Ovary (tissue), 9 donors: Measurements from ENCODE around the gene CENPP. TPM values are rescaled to one million over a fixed set of nuclear protein-coding genes. Genes with fewer than 3 reads are reported as not detected.
A peak's percentile ranks its signal among the peaks of the same experiment; 100 is the strongest.

ENCODE experiments used
- DNase-seq, 5 donors: peaks; one replicate each; pipeline ENCODE4 v3.0.0-alpha.2; 2019 to 2020
- H3K27ac ChIP-seq, 2 donors: fragments of 200-600 bp; one replicate each; pipeline versions ENCODE4 v1.5.1 to v1.8.0; 2019 to 2022
- H3K27me3 ChIP-seq: fragments of 200-600 bp; one replicate; pipeline ENCODE4 v1.8.0; 2022
- H3K36me3 ChIP-seq: fragments of 200-600 bp; sonication (generic); one replicate; pipeline ENCODE4 v1.5.1; 2019
- H3K4me1 ChIP-seq: one replicate; pipeline ENCODE4 v1.8.1; 2013; ENCODE audit warnings: mild to moderate bottlenecking, moderate library complexity; ENCODE audit not compliant: insufficient read depth
- H3K4me3 ChIP-seq: fragments of 200-600 bp; sonication (generic); one replicate; pipeline ENCODE4 v1.5.1; 2017
- H3K9me3 ChIP-seq, 2 donors: fragments of 200-600 bp in 1 of 2; sonication (generic) in 1 of 2; one replicate each; pipeline versions ENCODE4 v1.5.1 to v1.8.1; 2013 to 2019; ENCODE audit warnings: mild to moderate bottlenecking in 1 of 2, moderate library complexity in 1 of 2
- CTCF ChIP-seq, 3 donors: fragments of 450-650 bp in 2 of 3; fragments of 200-600 bp in 1 of 3; IDR thresholded peaks; one replicate each; pipeline versions ENCODE4 v1.5.1 to v1.8.0; 2016 to 2022; ENCODE audit warnings: antibody characterized with exemption in 3 of 3, mild to moderate bottlenecking in 1 of 3
- EP300 ChIP-seq: sonication (generic); formaldehyde crosslinking; IDR thresholded peaks from one replicate; pipeline ENCODE4 v1.6.1; 2017; ENCODE audit warnings: antibody characterized with exemption
- POLR2A ChIP-seq: fragments of 450-650 bp; IDR thresholded peaks from one replicate; pipeline ENCODE4 v1.6.1; 2017; ENCODE audit warnings: antibody characterized with exemption, mild to moderate bottlenecking, moderate library complexity
- WGBS, 3 donors: extraction: QIAGEN DNeasy Blood & Tissue Kit in 1 of 3; methylation state at CpG; one replicate each; pipeline versions ENCODE4 v1.1.5 to v1.1.7; 2013 to 2017; 5-methylcytosine and 5-hydroxymethylcytosine counted together
- intact Hi-C, 4 donors: fragments of 100-400 bp; cut with DNase I; formaldehyde crosslinking; loops; one replicate each; pipeline versions ENCODE4 v1.11.0 to v1.15.1; 2022 to 2023
- polyA plus RNA-seq, 2 donors: library from polyadenylated mRNA; stranded (reverse); fragments of 200-250 nt in 1 of 2; fragments of 350-450 nt in 1 of 2; fragmentation: Illumina TruSeq in 1 of 2; extraction: RNeasy Lipid Tissue Mini Kit (QIAGEN cat#74804) in 1 of 2; gene quantifications; one replicate each; pipeline ENCODE4 v1.2.3, GENCODE V29; 2013 to 2014
- total RNA-seq, 7 donors: library from RNA; depleted of rRNA in 2 of 7; stranded (reverse); fragments of >200 nt in 2 of 7; fragmentation: NEBNext Ultra II Directional in 3 of 7; extraction: Animal tissue kit (Norgen Biotek cat#: 25700) in 3 of 7; gene quantifications; one replicate each; pipeline versions ENCODE4 v1.1.0 to v1.2.4, GENCODE V29; 2016 to 2023
- donor health status: DM: no; HTN: no; CAD: no; lungs with moderate emphysema.
- donor health status: DM: no; HTN: no; CAD: no.
- donor health status: Bipolar disorder and iron deficiency.
- donor health status: DM: yes; HTN: yes; CAD: no.
- donor health status: DM: no; HTN: no; CAD: no.
- donor health status: DM: yes; HTN: yes; CAD: no.

Gene CENPP
- total and polyA plus RNA-seq, 9 donors = 1.4 to 9.5 (median 5.8) TPM

DNA sequence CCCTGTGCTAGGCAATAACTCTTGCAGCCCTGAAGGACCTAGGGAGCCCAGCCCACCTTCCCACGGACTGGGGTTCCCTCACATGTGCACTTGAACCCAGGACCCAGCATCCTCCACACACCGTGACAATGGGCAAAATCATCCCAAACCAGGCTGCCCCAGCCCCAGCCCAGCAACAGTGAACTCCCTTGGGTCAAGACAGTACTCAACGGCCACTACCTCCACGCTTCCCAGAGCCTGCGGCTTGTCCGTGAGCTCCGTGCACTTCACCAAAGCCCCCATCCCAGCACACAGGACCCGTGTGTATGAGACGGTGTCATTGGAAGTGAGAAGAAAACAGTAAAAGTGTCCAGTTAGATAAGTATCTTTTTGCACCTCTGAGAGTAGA lies 288.4 kb downstream of the CENPP start:
- H3K4me3 ChIP-seq = no peak overlapping the region
- WGBS, 3 donors = 92 to 93% (median 93%) methylated on average over 9 of the region's 9 CpGs
- no peaks in the 10 kb centered on the region for H3K27me3 ChIP-seq
- TF ChIP-seq POLR2A = no peak
- TF ChIP-seq CTCF (IDR thresholded peaks at IDR 0.05) = no peak
- TF ChIP-seq EP300 = no peak
- peak overlapping the region in 1 of 2 donors; percentile 90 for H3K27ac ChIP-seq
- H3K9me3 ChIP-seq = no peaks in the 10 kb centered on the region
- peak in 1 of 5 donors; percentile 39 for DNase-seq
- H3K36me3 ChIP-seq = no peaks in the 10 kb centered on the region
- peaks cover 44% of the 10 kb centered on the region for H3K4me1 ChIP-seq
- intact Hi-C loops = no loop called here

DNA sequence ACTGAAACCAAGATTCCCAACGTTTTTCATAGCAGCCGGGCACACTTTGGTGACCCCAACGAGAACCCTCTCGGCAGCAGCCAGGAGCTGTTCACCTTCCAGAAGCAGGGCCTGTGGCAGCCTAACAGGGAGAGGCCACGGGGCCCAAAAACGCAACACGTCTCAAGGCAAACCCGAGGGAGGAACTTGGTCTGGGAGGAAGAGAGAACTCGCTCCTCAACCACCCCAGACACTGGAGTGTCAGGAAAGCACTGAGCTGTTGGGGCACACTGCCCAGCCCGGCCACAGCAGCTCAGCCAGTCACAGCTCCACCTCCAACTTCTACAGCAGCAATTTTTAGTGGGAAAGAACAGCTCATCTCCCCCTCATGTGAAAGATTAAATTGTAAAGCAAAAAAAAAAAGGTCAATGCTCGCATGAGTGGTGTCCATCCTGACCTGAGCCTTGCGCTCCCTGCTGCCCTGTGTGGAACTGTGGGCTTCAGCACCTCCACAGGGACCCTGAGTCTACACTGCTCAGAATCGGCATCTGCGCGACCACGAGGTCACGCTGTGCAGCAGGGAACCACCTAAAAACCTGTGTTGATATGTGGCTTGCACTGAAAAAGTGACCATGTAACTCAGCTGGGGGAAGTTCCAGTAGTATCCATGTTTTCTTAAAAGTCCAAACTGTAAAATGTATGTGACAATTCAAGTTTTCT lies 289.2 kb downstream of the CENPP start:
- Histone ChIP-seq H3K27ac (peak overlapping the region; percentile 79 to 90), H3K36me3 (no peaks in the 10 kb centered on the region)
- peak in 3 of 5 donors; percentile 56 to 66 (median 58) for DNase-seq

DNA sequence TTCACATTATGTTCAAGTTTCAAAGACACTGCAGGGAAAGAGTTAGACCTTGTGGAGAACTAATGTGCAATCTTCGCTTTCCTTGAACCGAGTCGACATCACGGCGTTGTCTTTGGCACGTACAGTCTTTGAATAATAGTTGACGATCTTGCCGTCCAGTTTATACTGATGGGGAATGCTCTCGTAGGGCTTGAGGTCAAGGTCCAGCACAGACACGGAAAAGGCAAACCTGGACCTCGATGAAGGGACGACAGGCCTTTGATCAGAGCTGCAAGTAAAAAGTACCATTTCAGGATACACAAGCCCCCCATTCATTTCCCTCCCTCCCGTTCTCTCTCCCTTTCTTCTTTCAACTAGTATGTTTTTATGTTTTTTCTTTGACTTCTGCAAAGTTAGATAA lies 290.0 kb downstream of the CENPP start:
- H3K9me3 ChIP-seq = no peaks in the 10 kb centered on the region
- intact Hi-C loops = loop anchor here in 1 of 4 donors (5.0 kb wide), 1 partner anchor 78 kb away; the partner anchor contains the start of gene ECM2
- H3K4me3 ChIP-seq = no peak overlapping the region
- no peak for DNase-seq
- no peak for TF ChIP-seq POLR2A
- TF ChIP-seq EP300 = no peak
- TF ChIP-seq CTCF (IDR thresholded peaks at IDR 0.05) = no peak
- H3K27me3 ChIP-seq = no peaks in the 10 kb centered on the region
- H3K36me3 ChIP-seq = no peaks in the 10 kb centered on the region
- H3K4me1 ChIP-seq = peaks cover 55% of the 10 kb centered on the region
- peak overlapping the region; percentile 79 to 90 for H3K27ac ChIP-seq
- 22 to 44% (median 25%) methylated on average over 13 of the region's 13 CpGs for WGBS, 3 donors

More for the DNA sequence above, 289.2 kb downstream of the CENPP start:
- intact Hi-C loops = loop anchor here in 1 of 4 donors (5.0 kb wide), 1 partner anchor 78 kb away; the partner anchor contains the start of gene ECM2
- WGBS, 3 donors = 42 to 59% (median 47%) methylated on average over 17 of the region's 17 CpGs
- Histone ChIP-seq H3K9me3 (no peaks in the 10 kb centered on the region), H3K4me3 (no peak overlapping the region), H3K27me3 (no peaks in the 10 kb centered on the region), H3K4me1 (peaks cover 52% of the 10 kb centered on the region)
- TF ChIP-seq EP300 (no peak), POLR2A (no peak), CTCF (IDR thresholded peaks at IDR 0.05) (no peak)

DNA sequence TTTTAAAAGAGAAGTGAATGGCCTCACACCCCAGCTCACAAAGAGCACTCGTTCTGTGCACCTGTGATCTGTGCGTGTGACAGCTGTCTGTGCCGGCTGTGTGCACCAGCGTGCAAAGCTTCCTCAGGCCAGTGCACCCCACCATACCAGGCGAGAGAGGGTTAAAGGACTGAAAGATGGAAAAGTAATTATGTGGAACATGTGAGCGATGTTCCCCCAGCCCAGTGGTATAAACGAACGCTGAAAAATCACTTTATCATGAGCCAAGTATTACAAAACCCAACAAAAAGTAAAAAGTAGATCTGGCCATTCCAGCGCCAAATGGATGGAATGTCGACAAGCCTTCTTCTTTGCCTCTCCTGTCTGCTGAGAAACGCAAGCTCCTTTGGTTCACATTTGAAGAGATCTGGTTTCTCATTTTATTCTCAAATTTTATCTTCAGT lies 290.5 kb downstream of the CENPP start:
- H3K27ac ChIP-seq = peak overlapping the region; percentile 79 to 90
- no peak overlapping the region for H3K4me3 ChIP-seq
- H3K27me3 ChIP-seq = no peaks in the 10 kb centered on the region
- intact Hi-C loops = loop anchor here in 1 of 4 donors (5.0 kb wide), 1 partner anchor 79 kb away; the partner anchor contains the start of gene ECM2
- WGBS, 3 donors = 25 to 31% (median 28%) methylated on average over 11 of the region's 11 CpGs
- TF ChIP-seq EP300 = no peak
- no peak for TF ChIP-seq POLR2A
- TF ChIP-seq CTCF (IDR thresholded peaks at IDR 0.05) = no peak
- peak in 2 of 5 donors; percentile 53 to 56 for DNase-seq
- no peaks in the 10 kb centered on the region for H3K36me3 ChIP-seq
- H3K4me1 ChIP-seq = peaks cover 53% of the 10 kb centered on the region
- no peaks in the 10 kb centered on the region for H3K9me3 ChIP-seq
